ENCODE results near the gene SAMD11.

GRCh38 chr1:935751-936231 lies 12.1 kb downstream of the SAMD11 start:
- TF ChIP-seq EZH2 (IDR thresholded peaks at IDR 0.05; ENCODE audit: insufficient read depth, poor library complexity, severe bottlenecking) (no peak), EZH2phosphoT487 (IDR thresholded peaks at IDR 0.05; ENCODE audit: insufficient read depth, low read depth) (no peak)

Measured in GM23248 (cell line).